IMR-90 (cell line): ENCODE measurements around the gene TXNRD1. TPM values are rescaled to one million over a fixed set of nuclear protein-coding genes. Genes with fewer than 3 reads are reported as not detected.

Source experiments
- ATAC-seq: fragments of 200-7000 bp; cut with Tn5 transposase; 2 replicates; pipeline ENCODE4 v1.9.1; 2020; ENCODE audit warnings: low read depth, mild to moderate bottlenecking, moderate library complexity
- BruUV-seq: library from RNA; stranded (reverse); fragments of 400-500 nt; replicated peaks from 2 replicates; lab custom pipeline; 2021; lab: Mats Ljungman, UMichigan
- CTCF ChIA-PET: fragments of 300-600 bp; formaldehyde crosslinking; extraction: SDS; loops from one replicate; lab custom pipeline; 2021; ENCODE audit warnings: antibody characterized with exemption; lab: Yijun Ruan, JAX
- POLR2A ChIA-PET: fragments of 300-600 bp; sonication (Branson Sonifier 250); formaldehyde crosslinking; loops from one replicate; lab custom pipeline; 2022; ENCODE audit warnings: antibody characterized with exemption; ENCODE audit not compliant: unreplicated experiment; lab: Charles Lee
- DNase-seq: peaks from one replicate; pipeline ENCODE4 v3.0.0; 2013
- H2AFZ ChIP-seq: replicated peaks from 2 replicates; pipeline ENCODE3; 2013; ENCODE audit warnings: low read length, mild to moderate bottlenecking; ENCODE audit not compliant: poor library complexity
- H2AK5ac ChIP-seq: 2 replicates; pipeline ENCODE4 v1.6.1; 2013; ENCODE audit warnings: low read depth, low read length, inconsistent platforms
- H2AK9ac ChIP-seq: replicated peaks from 2 replicates; pipeline ENCODE3; 2013; ENCODE audit warnings: mild to moderate bottlenecking, low read depth, low read length, moderate library complexity; ENCODE audit not compliant: poor library complexity
- H2BK120ac ChIP-seq: 2 replicates; pipeline ENCODE4 v1.6.1; 2013; ENCODE audit warnings: low read depth, low read length, inconsistent platforms
- H2BK15ac ChIP-seq: 3 replicates; pipeline ENCODE4 v1.6.1; 2013; ENCODE audit warnings: low read depth, low read length, inconsistent platforms
- H2BK20ac ChIP-seq: 2 replicates; pipeline ENCODE4 v1.6.1; 2013; ENCODE audit warnings: low read depth, mild to moderate bottlenecking, inconsistent platforms, low read length, moderate library complexity
- H2BK5ac ChIP-seq: 2 replicates; pipeline ENCODE4 v1.6.1; 2013; ENCODE audit warnings: mild to moderate bottlenecking, low read depth, low read length, inconsistent platforms; ENCODE audit not compliant: poor library complexity, severe bottlenecking
- H3K14ac ChIP-seq: replicated peaks from 2 replicates; pipeline ENCODE4 v1.6.1; 2013; ENCODE audit warnings: low read depth, low read length, inconsistent platforms
- H3K18ac ChIP-seq: 2 replicates; pipeline ENCODE4 v1.6.1; 2013; ENCODE audit warnings: low read depth, low read length, control low read depth
- H3K23ac ChIP-seq: 2 replicates; pipeline ENCODE4 v1.6.1; 2013; ENCODE audit warnings: low read depth, low read length, inconsistent platforms
- H3K27ac ChIP-seq: 2 replicates; pipeline ENCODE4 v1.5.1; 2013; ENCODE audit warnings: mild to moderate bottlenecking, control low read depth, low read length; ENCODE audit not compliant: insufficient read depth
- H3K27me3 ChIP-seq: 2 replicates; pipeline ENCODE4 v1.6.1; 2013; ENCODE audit warnings: low read length; ENCODE audit not compliant: control insufficient read depth, insufficient read depth
- H3K36me3 ChIP-seq: 2 replicates; pipeline ENCODE4 v1.6.1; 2013; ENCODE audit warnings: low read length, mixed read lengths; ENCODE audit not compliant: control insufficient read depth, insufficient read depth
- H3K4ac ChIP-seq: 2 replicates; pipeline ENCODE4 v1.6.1; 2013; ENCODE audit warnings: low read depth, low read length, inconsistent platforms
- H3K4me1 ChIP-seq: 2 replicates; pipeline ENCODE4 v1.6.1; 2013; ENCODE audit warnings: low read length, mixed read lengths; ENCODE audit not compliant: control insufficient read depth, insufficient read depth
- H3K4me2 ChIP-seq: 2 replicates; pipeline ENCODE4 v1.6.1; 2013; ENCODE audit warnings: low read depth, mild to moderate bottlenecking, control low read depth, low read length, moderate library complexity
- H3K4me3 ChIP-seq: 2 replicates; pipeline ENCODE4 v1.5.1; 2013; ENCODE audit warnings: low read depth, mild to moderate bottlenecking, control low read depth, low read length, moderate library complexity; ENCODE audit not compliant: insufficient read depth
- H3K56ac ChIP-seq: 2 replicates; pipeline ENCODE4 v1.6.1; 2013; ENCODE audit warnings: low read length, inconsistent platforms; ENCODE audit not compliant: insufficient read depth; ENCODE audit errors: extremely low read depth
- H3K79me1 ChIP-seq, 2 experiments: 2 replicates each; pipeline ENCODE4 v1.6.1; 2013; ENCODE audit warnings: low read length in 2 of 2, inconsistent platforms in 1 of 2, low read depth in 1 of 2
- H3K9ac ChIP-seq: 2 replicates; pipeline ENCODE4 v1.6.1; 2013; ENCODE audit warnings: low read depth, low read length, control low read depth
- H3K9me1 ChIP-seq: 2 replicates; pipeline ENCODE4 v1.6.1; 2013; ENCODE audit warnings: low read length, inconsistent platforms; ENCODE audit not compliant: insufficient read depth
- H3K9me3 ChIP-seq: 2 replicates; pipeline ENCODE4 v1.6.1; 2013; ENCODE audit warnings: low read length; ENCODE audit not compliant: control insufficient read depth, insufficient read depth
- H4K20me1 ChIP-seq: 2 replicates; pipeline ENCODE4 v1.6.1; 2013; ENCODE audit warnings: low read length, inconsistent platforms; ENCODE audit not compliant: insufficient read depth
- H4K5ac ChIP-seq: 2 replicates; pipeline ENCODE4 v1.6.1; 2013; ENCODE audit warnings: mild to moderate bottlenecking, low read depth, low read length, control low read depth
- H4K8ac ChIP-seq, 2 experiments: 2 replicates each; pipeline ENCODE4 v1.6.1; 2013; ENCODE audit warnings: low read depth in 2 of 2, low read length in 2 of 2, control low read depth in 1 of 2, inconsistent platforms in 1 of 2
- H4K91ac ChIP-seq: 2 replicates; pipeline ENCODE4 v1.6.1; 2013; ENCODE audit warnings: low read depth, low read length, inconsistent platforms; ENCODE audit not compliant: insufficient read depth
- BHLHE40 ChIP-seq: fragments of 150-350 bp; IDR thresholded peaks from 2 replicates; pipeline ENCODE4 v1.6.1; 2016; ENCODE audit warnings: mild to moderate bottlenecking, low read depth, low read length
- ELK1 ChIP-seq: fragments of 150-350 bp; IDR thresholded peaks from 2 replicates; pipeline ENCODE4 v1.6.1; 2016; ENCODE audit warnings: low read depth, mild to moderate bottlenecking, low read length, moderate library complexity, borderline replicate concordance
- FOS ChIP-seq: fragments of 150-350 bp; IDR thresholded peaks from 2 replicates; pipeline ENCODE4 v1.6.1; 2016; ENCODE audit warnings: low read depth, low read length
- MAFK ChIP-seq: IDR thresholded peaks from 2 replicates; pipeline ENCODE4 v1.6.1; 2012; ENCODE audit warnings: low read depth, low read length, improper control_type of control experiment
- MAZ ChIP-seq: IDR thresholded peaks from 2 replicates; pipeline ENCODE4 v1.6.1; 2012; ENCODE audit warnings: low read depth, mild to moderate bottlenecking, low read length, improper control_type of control experiment, moderate library complexity, borderline replicate concordance
- POLR2A ChIP-seq: IDR thresholded peaks from 2 replicates; pipeline ENCODE4 v1.6.1; 2012; ENCODE audit warnings: mild to moderate bottlenecking, low read depth, low read length
- SMC3 ChIP-seq: fragments of 150-350 bp; IDR thresholded peaks from 2 replicates; pipeline ENCODE4 v1.6.1; 2016; ENCODE audit warnings: low read depth, mild to moderate bottlenecking, antibody characterized with exemption, low read length, moderate library complexity
- USF2 ChIP-seq: fragments of 150-350 bp; IDR thresholded peaks from 2 replicates; pipeline ENCODE4 v1.6.1; 2017; ENCODE audit warnings: mild to moderate bottlenecking, antibody characterized with exemption, low read length, low read depth
- whole genome bisulfite sequencing, 2 experiments: methylation state at CpG; one replicate each; pipeline versions ENCODE4 v1.1.5 to v1.1.7; 2013; ENCODE audit warnings: missing lambda C conversion rate in 2 of 2; ENCODE audit not compliant: insufficient read length in 1 of 2; ENCODE audit errors: extremely low coverage in 2 of 2; 5-methylcytosine and 5-hydroxymethylcytosine counted together
- dilution Hi-C: fragments of 300-500 bp; cut with HindIII; formaldehyde crosslinking; loops from one replicate; pipeline ENCODE4 v1.14.3; 2018; ENCODE audit warnings: low sequenced_read_pairs; ENCODE audit not compliant: unreplicated experiment
- in situ Hi-C: fragments of 300-500 bp; cut with MboI; formaldehyde crosslinking; loops from 3 replicates; pipeline ENCODE4 v1.14.3; 2019; ENCODE audit warnings: low sequenced_read_pairs, inconsistent platforms, mixed read lengths
- intact Hi-C: fragments of 100-400 bp; cut with micrococcal nuclease; formaldehyde crosslinking; loops from 2 replicates; pipeline ENCODE4 v1.10.0; 2022
- polyA plus RNA-seq, 3 experiments: library from polyadenylated mRNA; depleted of rRNA; stranded (reverse); fragments of >200 nt; gene quantifications; 2 replicates each; pipeline ENCODE4 v1.2.3, GENCODE V29; 2012; ENCODE audit warnings: low replicate concordance in 1 of 3
- total RNA-seq: library from RNA; depleted of rRNA; stranded (reverse); fragments of >200 nt; gene quantifications from 2 replicates; pipeline ENCODE4 v1.2.3, GENCODE V29; 2012

The TXNRD1 gene
- total and polyA plus RNA-seq, 2 of the 4 experiments (the other 2 are of a cell fraction), result 379 to 582 TPM

- intact Hi-C loops (loop anchor here (10.0 kb wide), 2 partner anchors 502 to 718 kb away; partner anchors contain the start of gene WASHC4), in situ Hi-C loops (no loop called here), dilution Hi-C loops (no loop called here)
- Histone ChIP-seq H4K5ac (no peak overlapping the region), H3K4me3 (no peak overlapping the region), H3K14ac (no peak overlapping the region), H3K27me3 (no peaks in the 10 kb centered on the region), H2BK20ac (no peak overlapping the region), H3K9me1 (0 out of 2 replicates have a peak, but pooled peaks cover 2% of the 10 kb centered on the region), H3K4me2 (no peak overlapping the region), H4K8ac (no peak overlapping the region), H3K18ac (no peak overlapping the region), H3K36me3 (no peaks in the 10 kb centered on the region), H3K4me1 (no peaks in the 10 kb centered on the region), H3K23ac (no peak overlapping the region), H3K27ac (no peak overlapping the region), H2BK5ac (no peak overlapping the region), H2AFZ (no peak overlapping the region), H4K91ac (no peak overlapping the region), H4K20me1 (no peaks in the 10 kb centered on the region), H2AK9ac (no peak overlapping the region), H3K79me1 (no peaks in the 10 kb centered on the region), H3K56ac (no peak overlapping the region), H3K9ac (no peak overlapping the region), H3K4ac (no peak overlapping the region), H2BK120ac (no peak overlapping the region), H2BK15ac (no peak overlapping the region), H3K9me3 (no peaks in the 10 kb centered on the region), H2AK5ac (no peak overlapping the region)
- TF ChIP-seq FOS (no peak), BHLHE40 (no peak), USF2 (no peak), MAZ (no peak), ELK1 (no peak), SMC3 (no peak), POLR2A (no peak), MAFK (no peak)
- DNase-seq (no peak), ATAC-seq (no peak)
- POLR2A ChIA-PET, result no interaction called here
- no CpG with 5 or more reads among the region's 3 CpGs for WGBS, 2 experiments
- CTCF ChIA-PET, result no interaction called here
- BruUV-seq, result no TSS peak
These were observed 170.9 kb downstream of the TXNRD1 start for GRCh38 chr12:104386461-104386860.
